Measurements from ENCODE around the gene PHF23.

DNA sequence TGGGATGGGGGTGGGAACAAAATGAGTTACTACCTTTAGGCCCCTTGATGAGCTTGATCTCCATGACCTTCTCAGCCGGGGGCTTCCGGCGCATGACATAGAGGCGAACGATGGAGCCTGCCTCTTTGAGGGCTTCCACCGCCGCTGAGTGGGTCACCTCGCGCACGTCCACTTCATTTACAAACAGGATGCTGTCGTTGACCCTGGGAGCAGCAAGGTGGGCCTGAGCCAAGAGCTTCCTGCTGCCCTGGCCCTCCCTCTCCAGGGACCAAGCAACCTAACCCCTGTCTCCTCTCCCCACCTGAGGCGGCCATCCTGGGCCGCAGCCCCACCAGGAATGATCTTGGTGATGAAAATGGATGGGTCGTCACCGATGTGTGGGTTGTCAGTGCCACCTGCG, 35.9 kb downstream of the PHF23 start:
- TF ChIP-seq, protein P1, sequence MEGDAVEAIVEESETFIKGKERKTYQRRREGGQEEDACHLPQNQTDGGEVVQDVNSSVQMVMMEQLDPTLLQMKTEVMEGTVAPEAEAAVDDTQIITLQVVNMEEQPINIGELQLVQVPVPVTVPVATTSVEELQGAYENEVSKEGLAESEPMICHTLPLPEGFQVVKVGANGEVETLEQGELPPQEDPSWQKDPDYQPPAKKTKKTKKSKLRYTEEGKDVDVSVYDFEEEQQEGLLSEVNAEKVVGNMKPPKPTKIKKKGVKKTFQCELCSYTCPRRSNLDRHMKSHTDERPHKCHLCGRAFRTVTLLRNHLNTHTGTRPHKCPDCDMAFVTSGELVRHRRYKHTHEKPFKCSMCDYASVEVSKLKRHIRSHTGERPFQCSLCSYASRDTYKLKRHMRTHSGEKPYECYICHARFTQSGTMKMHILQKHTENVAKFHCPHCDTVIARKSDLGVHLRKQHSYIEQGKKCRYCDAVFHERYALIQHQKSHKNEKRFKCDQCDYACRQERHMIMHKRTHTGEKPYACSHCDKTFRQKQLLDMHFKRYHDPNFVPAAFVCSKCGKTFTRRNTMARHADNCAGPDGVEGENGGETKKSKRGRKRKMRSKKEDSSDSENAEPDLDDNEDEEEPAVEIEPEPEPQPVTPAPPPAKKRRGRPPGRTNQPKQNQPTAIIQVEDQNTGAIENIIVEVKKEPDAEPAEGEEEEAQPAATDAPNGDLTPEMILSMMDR (conservative IDR thresholded peaks at IDR 0.05; ENCODE audit: low read length): no peak
- TF ChIP-seq EZH2phosphoT487 (IDR thresholded peaks at IDR 0.05; ENCODE audit: borderline replicate concordance): no peak
